Measurements from ENCODE around the gene HYAL3.

HYAL3 gene

GRCh38 chr3:50327129-50327528 lies 27.9 kb upstream of the HYAL3 start:
- DNase-seq (ENCODE audit: extremely low read depth, low read depth): no peak
- no peak for TF ChIP-seq CTCF (IDR thresholded peaks at IDR 0.05; ENCODE audit: low read depth, low read length)

GRCh38 chr3:50326182-50326541 lies 27.0 kb upstream of the HYAL3 start:
- DNase-seq (ENCODE audit: extremely low read depth, low read depth): no peak
- no peak for TF ChIP-seq CTCF (IDR thresholded peaks at IDR 0.05; ENCODE audit: low read depth, low read length)

GRCh38 chr3:50325497-50326181 lies 26.4 kb upstream of the HYAL3 start:
- DNase-seq (ENCODE audit: extremely low read depth, low read depth): no peak
- TF ChIP-seq CTCF (IDR thresholded peaks at IDR 0.05; ENCODE audit: low read depth, low read length): no peak

- no peak for DNase-seq (ENCODE audit: extremely low read depth, low read depth)
- no peak for TF ChIP-seq CTCF (IDR thresholded peaks at IDR 0.05; ENCODE audit: low read depth, low read length)
Measured at GRCh38 chr3:50325113-50325480, 25.9 kb upstream of the HYAL3 start.

GRCh38 chr3:50324351-50325112 lies 25.3 kb upstream of the HYAL3 start:
- TF ChIP-seq CTCF (IDR thresholded peaks at IDR 0.05; ENCODE audit: low read depth, low read length): peak; percentile 88
- DNase-seq (ENCODE audit: extremely low read depth, low read depth): no peak

- no peak for TF ChIP-seq CTCF (IDR thresholded peaks at IDR 0.05; ENCODE audit: low read depth, low read length)
- no peak for DNase-seq (ENCODE audit: extremely low read depth, low read depth)
Measured at GRCh38 chr3:50323614-50324199, 24.5 kb upstream of the HYAL3 start.

GRCh38 chr3:50323092-50323600 lies 23.9 kb upstream of the HYAL3 start:
- DNase-seq (ENCODE audit: extremely low read depth, low read depth): no peak
- TF ChIP-seq CTCF (IDR thresholded peaks at IDR 0.05; ENCODE audit: low read depth, low read length): no peak

Measured in AG09319 (cell line).